Stimulated activated naive CD4-positive, alpha-beta T cell (primary cell): Measurements from ENCODE around the gene COMMD1.
"Not testable (repeated sequence)": the region's sequence is repeated elsewhere in the genome, so short reads cannot be mapped to it uniquely, and the experiment has no call there.

Experiments used
- DNase-seq, 6 experiments: peaks; one replicate each; lab custom pipeline; 2025; lab: John Stamatoyannopoulos, UW

Gene COMMD1

GRCh38 chr2:62142054-62142453 is 236.6 kb downstream of the COMMD1 start:
- DNase-seq, result no peak

GRCh38 chr2:62143696-62144095 is 238.2 kb downstream of the COMMD1 start:
- DNase-seq, result no peak

- no peak for DNase-seq
These were observed 239.4 kb downstream of the COMMD1 start for GRCh38 chr2:62144689-62145477.

GRCh38 chr2:62145478-62146100 is 240.1 kb downstream of the COMMD1 start:
- no peak for DNase-seq

- DNase-seq, result peak; percentile 7 to 59 (median 20)
These were observed 241.3 kb downstream of the COMMD1 start for GRCh38 chr2:62146790-62147189.

GRCh38 chr2:62147610-62148301 is 242.3 kb downstream of the COMMD1 start:
- no peak for DNase-seq

GRCh38 chr2:62149708-62150107 is 244.2 kb downstream of the COMMD1 start:
- DNase-seq, result no peak

- DNase-seq, result no peak
These were observed 245.3 kb downstream of the COMMD1 start for GRCh38 chr2:62150597-62151305.

- DNase-seq, result no peak
These were observed 245.8 kb downstream of the COMMD1 start for GRCh38 chr2:62151306-62151638.

GRCh38 chr2:62152000-62152399 is 246.5 kb downstream of the COMMD1 start:
- DNase-seq, result no peak

GRCh38 chr2:62156861-62157496 is 251.5 kb downstream of the COMMD1 start:
- no peak for DNase-seq

GRCh38 chr2:62158444-62159121 is 253.1 kb downstream of the COMMD1 start:
- no peak for DNase-seq

- DNase-seq, result not testable (repeated sequence)
These were observed 255.2 kb downstream of the COMMD1 start for GRCh38 chr2:62160691-62161090.

- DNase-seq, result no peak
These were observed 257.8 kb downstream of the COMMD1 start for GRCh38 chr2:62163106-62163831.

- DNase-seq, result no peak
These were observed 258.4 kb downstream of the COMMD1 start for GRCh38 chr2:62163834-62164233.

GRCh38 chr2:62175728-62176127 is 270.3 kb downstream of the COMMD1 start:
- no peak for DNase-seq

GRCh38 chr2:62176801-62177200 is 271.3 kb downstream of the COMMD1 start:
- no peak for DNase-seq

- no peak for DNase-seq
These were observed 272.0 kb downstream of the COMMD1 start for GRCh38 chr2:62177392-62178049.

- DNase-seq, result no peak
These were observed 273.3 kb downstream of the COMMD1 start for GRCh38 chr2:62178741-62179271.

GRCh38 chr2:62180975-62181374 is 275.5 kb downstream of the COMMD1 start:
- no peak for DNase-seq
